Neuronal stem cell (in vitro differentiated cells): ENCODE data around the gene TBXAS1.

Experiments used
- DNase-seq: peaks from one replicate; pipeline ENCODE4 v3.0.0-alpha.2; 2013; ENCODE audit warnings: low spot score
- H2AFZ ChIP-seq: one replicate; pipeline ENCODE4 v1.6.1; 2013; ENCODE audit warnings: mild to moderate bottlenecking, low read length, inconsistent platforms
- H2AK5ac ChIP-seq: 2 replicates; pipeline ENCODE4 v1.6.1; 2013; ENCODE audit warnings: low read depth, mild to moderate bottlenecking, inconsistent platforms, low read length, moderate library complexity, mixed read lengths
- H2BK120ac ChIP-seq: 2 replicates; pipeline ENCODE4 v1.6.1; 2013; ENCODE audit warnings: low read depth, mild to moderate bottlenecking, inconsistent platforms, low read length, moderate library complexity, mixed read lengths
- H2BK12ac ChIP-seq: one replicate; pipeline ENCODE4 v1.6.1; 2013; ENCODE audit warnings: low read length, inconsistent platforms
- H2BK15ac ChIP-seq: 2 replicates; pipeline ENCODE4 v1.6.1; 2013; ENCODE audit warnings: mild to moderate bottlenecking, low read length, inconsistent platforms, mixed read lengths
- H2BK5ac ChIP-seq: one replicate; pipeline ENCODE4 v1.6.1; 2013; ENCODE audit warnings: inconsistent platforms, mild to moderate bottlenecking, low read length, moderate library complexity
- H3K14ac ChIP-seq: one replicate; pipeline ENCODE4 v1.6.1; 2013; ENCODE audit warnings: low read length, inconsistent platforms
- H3K18ac ChIP-seq: 2 replicates; pipeline ENCODE4 v1.6.1; 2013; ENCODE audit warnings: low read length, inconsistent platforms
- H3K23ac ChIP-seq: 2 replicates; pipeline ENCODE4 v1.6.1; 2013; ENCODE audit warnings: low read depth, mild to moderate bottlenecking, mixed read lengths, low read length, inconsistent platforms; ENCODE audit not compliant: poor library complexity
- H3K27ac ChIP-seq: replicated peaks from 3 replicates; pipeline ENCODE4 v1.5.1; 2013; ENCODE audit warnings: low read length, inconsistent platforms
- H3K27me3 ChIP-seq, 3 experiments: 2 replicates each; pipeline ENCODE4 v1.6.1; 2013; ENCODE audit warnings: low read length in 3 of 3, mild to moderate bottlenecking in 2 of 3, inconsistent platforms in 1 of 3, low read depth in 1 of 3, mixed read lengths in 1 of 3, moderate library complexity in 1 of 3; ENCODE audit not compliant: control insufficient read depth in 3 of 3, insufficient read depth in 3 of 3
- H3K36me3 ChIP-seq, 2 donors: replicated peaks in 1 of 2; 2 replicates each; pipeline ENCODE4 v1.6.1; 2013; ENCODE audit warnings: low read length in 2 of 2; ENCODE audit not compliant: control insufficient read depth in 2 of 2, insufficient read depth in 2 of 2
- H3K4ac ChIP-seq: 2 replicates; pipeline ENCODE4 v1.6.1; 2013; ENCODE audit warnings: inconsistent platforms, mild to moderate bottlenecking, low read length, moderate library complexity
- H3K4me1 ChIP-seq, 2 donors: 1 replicate in 1 of 2; 2 replicates in 1 of 2; pipeline ENCODE4 v1.6.1; 2013; ENCODE audit warnings: low read length in 2 of 2, low read depth in 1 of 2; ENCODE audit not compliant: control insufficient read depth in 2 of 2, insufficient read depth in 1 of 2
- H3K4me2 ChIP-seq: one replicate; pipeline ENCODE4 v1.6.1; 2013; ENCODE audit warnings: mild to moderate bottlenecking, low read length, inconsistent platforms; ENCODE audit not compliant: insufficient read depth, poor library complexity, severe bottlenecking
- H3K4me3 ChIP-seq, 2 donors: 2 replicates each; pipeline ENCODE4 v1.5.1; 2013; ENCODE audit warnings: low read length in 2 of 2, mild to moderate bottlenecking in 2 of 2, inconsistent platforms in 1 of 2, moderate library complexity in 1 of 2
- H3K79me1 ChIP-seq: one replicate; pipeline ENCODE4 v1.6.1; 2013; ENCODE audit warnings: low read depth, mild to moderate bottlenecking, inconsistent platforms, low read length, moderate library complexity
- H3K9ac ChIP-seq: one replicate; pipeline ENCODE4 v1.6.1; 2013; ENCODE audit warnings: mild to moderate bottlenecking, low read depth, low read length, inconsistent platforms; ENCODE audit not compliant: poor library complexity
- H3K9me3 ChIP-seq, 2 donors: replicated peaks in 1 of 2; 2 replicates each; pipeline versions ENCODE3 to v1.6.1; 2013; ENCODE audit warnings: low read length in 2 of 2, mild to moderate bottlenecking in 2 of 2, inconsistent platforms in 1 of 2, low read depth in 1 of 2, mixed read lengths in 1 of 2, moderate library complexity in 1 of 2; ENCODE audit not compliant: control insufficient read depth in 2 of 2, insufficient read depth in 1 of 2
- H4K8ac ChIP-seq: one replicate; pipeline ENCODE4 v1.6.1; 2013; ENCODE audit warnings: low read depth, mild to moderate bottlenecking, inconsistent platforms, low read length, moderate library complexity
- H4K91ac ChIP-seq: one replicate; pipeline ENCODE4 v1.6.1; 2013; ENCODE audit warnings: low read length, low read depth, mild to moderate bottlenecking, inconsistent platforms; ENCODE audit not compliant: poor library complexity
- WGBS, 2 donors: extraction: QIAGEN DNeasy Blood & Tissue Kit; methylation state at CpG; one replicate each; pipeline ENCODE4 v1.1.7; 2013; ENCODE audit warnings: missing lambda C conversion rate in 2 of 2, mixed read lengths in 1 of 2; ENCODE audit not compliant: insufficient read length in 2 of 2, insufficient replicate concordance in 1 of 2; ENCODE audit errors: extremely low coverage in 2 of 2; 5-methylcytosine and 5-hydroxymethylcytosine counted together

The TBXAS1 gene

DNA sequence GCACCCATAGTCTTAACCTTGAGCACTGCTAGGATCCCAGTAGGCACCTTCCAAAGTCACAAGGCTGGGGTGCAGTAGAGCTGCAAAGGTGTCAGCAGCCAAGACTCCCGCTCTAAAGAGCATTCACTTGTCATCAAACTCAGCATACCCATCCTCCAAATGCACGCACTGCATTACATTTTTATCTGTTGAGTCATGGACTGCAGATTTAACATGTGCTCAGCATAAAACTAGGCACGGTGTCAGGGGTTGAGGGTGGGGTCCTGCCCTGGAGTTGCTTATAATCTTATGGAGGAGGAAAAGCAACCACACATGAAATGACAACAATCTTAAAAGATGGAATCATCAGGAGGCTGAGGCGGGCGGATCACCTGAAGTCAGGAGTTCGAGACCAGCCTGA, 131.1 kb downstream of the TBXAS1 start:
- no peaks in the 10 kb centered on the region for H3K9me3 ChIP-seq
- no peak overlapping the region for H2AK5ac ChIP-seq
- H2BK5ac ChIP-seq, result no peak overlapping the region
- no peak overlapping the region for H2BK12ac ChIP-seq
- no peak overlapping the region for H3K4me2 ChIP-seq
- H3K36me3 ChIP-seq, result no peaks in the 10 kb centered on the region
- H3K27me3 ChIP-seq, result no peaks in the 10 kb centered on the region
- no peak overlapping the region for H3K18ac ChIP-seq
- H2BK15ac ChIP-seq, result no peak overlapping the region
- no peak overlapping the region for H2AFZ ChIP-seq
- H3K27ac ChIP-seq, result no peak overlapping the region
- no peaks in the 10 kb centered on the region for H3K79me1 ChIP-seq
- H4K8ac ChIP-seq, result no peak overlapping the region
- H3K4me1 ChIP-seq, result peaks cover 0 to 2% of the 10 kb centered on the region in 2 donors
- DNase-seq, result no peak
- H3K4me3 ChIP-seq, result no peak overlapping the region
- WGBS, 2 donors, result no CpG with 5 or more reads among the region's 6 CpGs
- H3K14ac ChIP-seq, result no peak overlapping the region
- no peak overlapping the region for H3K9ac ChIP-seq
- H2BK120ac ChIP-seq, result no peak overlapping the region
- no peak overlapping the region for H3K23ac ChIP-seq
- no peak overlapping the region for H4K91ac ChIP-seq
- H3K4ac ChIP-seq, result no peak overlapping the region

DNA sequence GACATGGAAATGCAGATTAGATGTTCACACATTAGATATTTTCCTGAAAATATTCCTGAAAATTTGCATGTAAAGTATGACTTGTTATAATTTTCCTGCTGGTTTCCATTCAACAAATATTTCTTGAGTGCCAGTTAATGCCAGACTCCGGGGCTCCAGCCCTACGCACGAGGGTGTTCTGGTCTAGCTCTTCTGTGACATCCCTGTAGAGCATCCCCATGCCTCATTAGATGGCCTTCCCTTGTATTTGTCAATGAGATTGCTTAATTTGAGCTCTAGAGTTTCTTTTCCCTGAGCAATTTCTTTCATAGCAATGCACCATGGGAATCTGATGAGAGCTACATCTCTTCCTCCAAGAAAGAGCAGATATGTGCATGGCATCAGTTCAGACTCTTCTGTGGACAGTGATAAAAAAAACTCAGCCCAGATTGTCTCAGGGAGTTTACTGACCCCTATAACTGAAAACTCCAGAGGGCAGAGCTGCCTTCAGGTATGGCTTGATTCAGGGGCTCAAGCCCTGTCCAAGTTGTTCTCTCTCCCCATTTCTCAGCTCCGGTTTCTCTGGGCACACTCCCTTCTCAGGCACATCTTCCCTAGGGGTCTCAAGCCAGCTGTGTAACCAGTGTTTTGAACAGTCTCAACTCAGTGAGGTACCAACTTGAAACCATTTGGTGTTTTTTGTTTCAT, 137.0 kb downstream of the TBXAS1 start:
- H3K27me3 ChIP-seq, result peaks cover 0 to 4% (median 0%) of the 10 kb centered on the region in 3 experiments
- H3K36me3 ChIP-seq, result no peaks in the 10 kb centered on the region
- H2BK15ac ChIP-seq, result no peak overlapping the region
- H2AK5ac ChIP-seq, result no peak overlapping the region
- H2BK12ac ChIP-seq, result no peak overlapping the region
- no peaks in the 10 kb centered on the region for H3K79me1 ChIP-seq
- H3K4me1 ChIP-seq, result peaks cover 0 to 6% of the 10 kb centered on the region in 2 donors
- H4K8ac ChIP-seq, result no peak overlapping the region
- no peak overlapping the region for H3K9ac ChIP-seq
- H3K4me2 ChIP-seq, result no peak overlapping the region
- H3K27ac ChIP-seq, result no peak overlapping the region
- H3K23ac ChIP-seq, result no peak overlapping the region
- no peak for DNase-seq
- no peak overlapping the region for H4K91ac ChIP-seq
- no peak overlapping the region for H3K14ac ChIP-seq
- WGBS, 2 donors, result no CpG with 5 or more reads among the region's 4 CpGs
- H2AFZ ChIP-seq, result no peak overlapping the region
- no peak overlapping the region for H3K18ac ChIP-seq
- no peak overlapping the region for H3K4me3 ChIP-seq
- peaks cover 0 to 3% of the 10 kb centered on the region in 2 donors for H3K9me3 ChIP-seq
- H2BK5ac ChIP-seq, result no peak overlapping the region
- no peak overlapping the region for H3K4ac ChIP-seq
- H2BK120ac ChIP-seq, result no peak overlapping the region

DNA sequence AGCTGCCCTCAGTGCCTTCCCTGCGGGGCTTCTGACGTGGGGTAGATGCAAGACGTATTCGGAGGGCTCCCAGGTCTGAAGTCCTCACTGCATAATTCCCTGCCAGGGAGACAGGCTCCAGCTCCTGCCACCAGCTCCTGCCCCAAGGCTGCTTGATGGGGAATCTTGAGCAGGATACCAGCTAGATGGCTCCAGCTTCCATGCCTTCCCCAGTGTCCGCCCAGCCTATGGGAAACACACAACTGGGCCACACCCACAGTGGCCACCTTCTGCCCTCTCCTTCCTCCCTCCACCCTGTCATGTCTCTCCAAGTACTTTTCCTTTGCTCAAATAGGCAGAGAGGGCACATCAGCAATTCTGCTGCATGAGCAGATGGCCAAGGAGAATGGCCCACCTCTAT, 137.9 kb downstream of the TBXAS1 start:
- Histone ChIP-seq H3K36me3 (no peaks in the 10 kb centered on the region), H3K27ac (no peak overlapping the region), H3K4ac (no peak overlapping the region), H3K14ac (peak overlapping the region; percentile 14), H3K4me3 (no peak overlapping the region), H2BK5ac (no peak overlapping the region), H3K79me1 (no peaks in the 10 kb centered on the region), H3K9ac (no peak overlapping the region), H3K9me3 (peaks cover 0 to 3% of the 10 kb centered on the region in 2 donors), H4K91ac (no peak overlapping the region), H2BK15ac (no peak overlapping the region), H3K18ac (peak overlapping the region; percentile 76), H3K23ac (no peak overlapping the region), H3K27me3 (peaks cover 0 to 4% (median 0%) of the 10 kb centered on the region in 3 experiments), H2BK12ac (no peak overlapping the region), H3K4me1 (peaks cover 0 to 12% of the 10 kb centered on the region in 2 donors), H2BK120ac (no peak overlapping the region), H2AFZ (no peak overlapping the region), H2AK5ac (no peak overlapping the region), H3K4me2 (no peak overlapping the region), H4K8ac (no peak overlapping the region)
- WGBS, 2 donors, result no CpG with 5 or more reads among the region's 5 CpGs
- no peak for DNase-seq

DNA sequence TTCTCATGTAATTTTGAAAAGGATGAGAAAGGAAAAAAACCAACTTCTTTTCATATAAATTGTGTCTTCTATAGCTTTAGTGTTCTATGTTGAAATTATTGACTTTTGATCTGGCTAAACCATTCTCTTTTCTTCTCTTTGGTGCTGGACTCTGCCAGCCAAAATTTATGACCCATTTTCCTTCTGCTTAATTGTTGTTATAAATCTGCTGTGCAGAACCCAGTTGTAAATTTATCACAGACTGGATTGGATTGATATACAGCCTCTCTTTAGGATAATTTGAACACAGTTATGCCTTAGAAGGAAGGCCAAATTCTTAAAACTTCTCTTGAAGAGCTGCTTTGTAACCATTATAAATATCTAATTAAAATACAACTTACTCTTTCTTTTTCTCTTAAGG, 139.9 kb downstream of the TBXAS1 start:
- H4K91ac ChIP-seq, result no peak overlapping the region
- H2AFZ ChIP-seq, result no peak overlapping the region
- H4K8ac ChIP-seq, result no peak overlapping the region
- H2AK5ac ChIP-seq, result no peak overlapping the region
- H2BK5ac ChIP-seq, result no peak overlapping the region
- peaks cover 0 to 4% (median 0%) of the 10 kb centered on the region in 3 experiments for H3K27me3 ChIP-seq
- H3K79me1 ChIP-seq, result no peaks in the 10 kb centered on the region
- H2BK15ac ChIP-seq, result no peak overlapping the region
- H3K14ac ChIP-seq, result no peak overlapping the region
- no peak overlapping the region for H3K27ac ChIP-seq
- DNase-seq, result no peak
- H3K9ac ChIP-seq, result no peak overlapping the region
- H3K18ac ChIP-seq, result no peak overlapping the region
- H3K4me3 ChIP-seq, result no peak overlapping the region
- H3K4me2 ChIP-seq, result no peak overlapping the region
- H3K4me1 ChIP-seq, result peaks cover 0 to 18% of the 10 kb centered on the region in 2 donors
- no peak overlapping the region for H3K23ac ChIP-seq
- H3K4ac ChIP-seq, result no peak overlapping the region
- peaks cover 0 to 3% of the 10 kb centered on the region in 2 donors for H3K9me3 ChIP-seq
- H2BK12ac ChIP-seq, result no peak overlapping the region
- H2BK120ac ChIP-seq, result no peak overlapping the region
- no peaks in the 10 kb centered on the region for H3K36me3 ChIP-seq
